Adrenal gland (tissue), 5 donors: ENCODE data around the gene OR2A25.

Experiments
- CTCF ChIP-seq, 6 experiments: fragments of 450-650 bp in 4 of 6; fragments of 200-600 bp in 2 of 6; sonication (generic) in 1 of 6; IDR thresholded peaks; 1 replicate in 5 of 6; 2 replicates in 1 of 6; pipeline versions ENCODE4 v1.5.1 to v1.8.0; 2016 to 2021; ENCODE audit warnings: antibody characterized with exemption in 6 of 6, mild to moderate bottlenecking in 2 of 6, moderate library complexity in 1 of 6
- POLR2A ChIP-seq, 2 donors: fragments of 450-650 bp; IDR thresholded peaks; one replicate each; pipeline ENCODE4 v1.6.1; 2017; ENCODE audit warnings: antibody characterized with exemption in 2 of 2, mild to moderate bottlenecking in 2 of 2, moderate library complexity in 1 of 2
- donor health status: DM: no; HTN: no; CAD: no.

- TF ChIP-seq CTCF (IDR thresholded peaks at IDR 0.05) (no peak), POLR2A (IDR thresholded peaks at IDR 0.05) (no peak)
These were observed 49.3 kb upstream of the OR2A25 start for GRCh38 chr7:144020340-144020739.
